Measurements from ENCODE around the gene KIR2DL3.

Gene KIR2DL3

GRCh38 chr19:54792814-54793213 lies 54.5 kb downstream of the KIR2DL3 start:
- DNase-seq (ENCODE audit: low read depth): no peak

DNA sequence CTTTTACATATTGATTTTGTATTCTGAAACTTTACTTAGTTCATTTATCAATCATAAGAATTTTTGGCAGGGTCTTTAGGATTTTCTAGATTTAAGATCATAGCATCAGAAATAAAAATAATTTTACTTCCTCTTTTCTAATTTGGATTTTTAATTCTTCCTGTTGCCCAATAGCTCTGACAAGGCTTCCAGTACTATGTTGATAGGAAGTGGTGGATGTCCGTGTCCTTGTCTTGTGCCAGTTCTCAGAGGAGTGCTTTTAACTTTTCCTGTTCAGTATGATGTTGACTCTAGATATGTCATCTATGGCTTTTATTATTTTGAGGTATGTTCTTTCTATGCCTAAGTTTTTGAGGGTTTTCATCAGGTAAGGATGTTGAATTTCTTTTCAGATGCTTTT lies 57.4 kb downstream of the KIR2DL3 start:
- no peak for DNase-seq (ENCODE audit: low read depth)
